Mesothelial cell of epicardium (in vitro differentiated cells): ENCODE data around the gene DUSP19. TPM values are rescaled to one million over a fixed set of nuclear protein-coding genes. Genes with fewer than 3 reads are reported as not detected.

Source experiments
- DNase-seq, 2 experiments: peaks; one replicate each; pipeline ENCODE4 v3.0.0; 2021; ENCODE audit warnings: low spot score in 2 of 2; ENCODE audit not compliant: unreplicated experiment in 2 of 2
- H3K27ac Mint-ChIP-seq: 2 replicates; pipeline ENCODE4 v1.8.0; 2021; ENCODE audit warnings: mixed read lengths
- H3K27me3 Mint-ChIP-seq: 2 replicates; pipeline ENCODE4 v1.8.0; 2021; ENCODE audit warnings: low read depth, mixed read lengths
- H3K36me3 Mint-ChIP-seq: 2 replicates; pipeline ENCODE4 v1.8.0; 2021; ENCODE audit warnings: mixed read lengths
- H3K4me1 Mint-ChIP-seq: 2 replicates; pipeline ENCODE4 v1.8.0; 2021; ENCODE audit warnings: mixed read lengths
- H3K4me3 Mint-ChIP-seq: 2 replicates; pipeline ENCODE4 v1.8.0; 2021; ENCODE audit warnings: mild to moderate bottlenecking, moderate library complexity, mixed read lengths
- H3K9me3 Mint-ChIP-seq: 2 replicates; pipeline ENCODE4 v1.8.0; 2021; ENCODE audit warnings: mixed read lengths
- total RNA-seq: library from RNA; stranded (reverse); gene quantifications from 3 replicates; pipeline ENCODE4 v1.2.1, GENCODE V29; 2021
- TF ChIP-seq, protein P1 (sequence below): fragments of 200-600 bp; sonication (generic); IDR thresholded peaks from one replicate; pipeline ENCODE4 v1.5.0; 2021; ENCODE audit warnings: antibody characterized with exemption; ENCODE audit not compliant: unreplicated experiment

Gene DUSP19
- total RNA-seq, 1 donor from 2014 or later, result 4.3 TPM

GRCh38 chr2:183089192-183089851 lies 10.8 kb downstream of the DUSP19 start:
- TF ChIP-seq, protein P1, sequence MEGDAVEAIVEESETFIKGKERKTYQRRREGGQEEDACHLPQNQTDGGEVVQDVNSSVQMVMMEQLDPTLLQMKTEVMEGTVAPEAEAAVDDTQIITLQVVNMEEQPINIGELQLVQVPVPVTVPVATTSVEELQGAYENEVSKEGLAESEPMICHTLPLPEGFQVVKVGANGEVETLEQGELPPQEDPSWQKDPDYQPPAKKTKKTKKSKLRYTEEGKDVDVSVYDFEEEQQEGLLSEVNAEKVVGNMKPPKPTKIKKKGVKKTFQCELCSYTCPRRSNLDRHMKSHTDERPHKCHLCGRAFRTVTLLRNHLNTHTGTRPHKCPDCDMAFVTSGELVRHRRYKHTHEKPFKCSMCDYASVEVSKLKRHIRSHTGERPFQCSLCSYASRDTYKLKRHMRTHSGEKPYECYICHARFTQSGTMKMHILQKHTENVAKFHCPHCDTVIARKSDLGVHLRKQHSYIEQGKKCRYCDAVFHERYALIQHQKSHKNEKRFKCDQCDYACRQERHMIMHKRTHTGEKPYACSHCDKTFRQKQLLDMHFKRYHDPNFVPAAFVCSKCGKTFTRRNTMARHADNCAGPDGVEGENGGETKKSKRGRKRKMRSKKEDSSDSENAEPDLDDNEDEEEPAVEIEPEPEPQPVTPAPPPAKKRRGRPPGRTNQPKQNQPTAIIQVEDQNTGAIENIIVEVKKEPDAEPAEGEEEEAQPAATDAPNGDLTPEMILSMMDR, result no peak
- no peaks in the 10 kb centered on the region for H3K4me1 Mint-ChIP-seq
- H3K9me3 Mint-ChIP-seq, result peaks cover 3% of the 10 kb centered on the region
- H3K36me3 Mint-ChIP-seq, result no peaks in the 10 kb centered on the region
- no peak overlapping the region for H3K4me3 Mint-ChIP-seq
- no peak overlapping the region for H3K27ac Mint-ChIP-seq
- no peaks in the 10 kb centered on the region for H3K27me3 Mint-ChIP-seq
- DNase-seq, result no peak

DNA sequence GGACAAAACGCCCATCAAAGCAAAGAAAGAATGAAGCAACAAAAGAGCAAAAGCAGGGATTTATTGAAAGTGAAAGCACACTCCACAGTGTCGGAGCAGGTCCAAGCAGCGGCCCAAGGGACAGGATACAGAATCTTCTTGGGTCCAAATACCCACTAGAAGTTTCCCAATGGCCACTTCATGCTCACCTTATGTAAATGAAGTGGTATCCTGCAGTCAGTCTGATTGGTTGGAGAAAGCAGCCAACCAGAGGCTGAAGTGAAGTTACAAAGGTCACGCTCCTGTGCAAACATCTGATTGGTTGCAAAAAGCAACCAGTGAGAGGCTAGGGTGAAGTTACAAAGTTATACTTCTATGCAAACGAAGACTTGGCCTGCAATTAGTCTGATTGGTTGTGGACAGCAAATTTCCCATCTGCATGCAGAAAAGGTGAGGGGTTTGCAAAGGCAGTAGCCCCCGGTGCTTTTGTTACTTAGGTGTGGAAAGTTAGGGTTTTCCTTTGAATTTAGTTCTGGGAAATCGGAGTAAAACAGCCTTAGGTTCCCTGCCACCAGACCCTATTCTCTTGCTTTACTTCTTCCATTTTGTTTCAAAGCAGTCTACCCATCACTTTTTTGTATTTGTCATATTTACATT lies 12.9 kb downstream of the DUSP19 start:
- Mint-ChIP-seq H3K27ac (no peak overlapping the region), H3K9me3 (peaks cover 3% of the 10 kb centered on the region), H3K4me1 (no peaks in the 10 kb centered on the region), H3K36me3 (no peaks in the 10 kb centered on the region), H3K27me3 (no peaks in the 10 kb centered on the region), H3K4me3 (no peak overlapping the region)
- no peak for DNase-seq
- TF ChIP-seq, protein P1, result no peak

DNA sequence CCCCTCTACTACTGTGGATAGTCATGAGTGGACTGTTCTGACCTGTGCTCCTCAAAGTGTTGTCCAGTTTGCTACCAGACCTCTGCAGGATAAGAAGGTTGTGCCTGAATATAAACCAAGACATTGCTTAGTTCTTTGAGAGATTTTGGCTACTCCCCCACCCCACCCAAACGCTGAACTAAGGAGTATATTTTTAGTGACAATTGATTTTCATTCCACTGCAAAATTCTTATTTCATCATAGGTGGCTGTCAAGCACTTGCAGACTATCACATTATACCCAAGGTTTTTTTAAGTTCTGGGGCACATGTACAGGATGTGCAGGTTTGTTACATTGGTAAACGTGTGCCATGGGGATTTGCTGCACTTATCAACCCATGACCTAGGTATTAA lies 13.4 kb downstream of the DUSP19 start:
- Mint-ChIP-seq H3K4me1 (no peaks in the 10 kb centered on the region), H3K9me3 (peaks cover 3% of the 10 kb centered on the region), H3K27ac (no peak overlapping the region), H3K4me3 (no peak overlapping the region), H3K27me3 (no peaks in the 10 kb centered on the region), H3K36me3 (no peaks in the 10 kb centered on the region)
- no peak for DNase-seq
- TF ChIP-seq, protein P1, result no peak

DNA sequence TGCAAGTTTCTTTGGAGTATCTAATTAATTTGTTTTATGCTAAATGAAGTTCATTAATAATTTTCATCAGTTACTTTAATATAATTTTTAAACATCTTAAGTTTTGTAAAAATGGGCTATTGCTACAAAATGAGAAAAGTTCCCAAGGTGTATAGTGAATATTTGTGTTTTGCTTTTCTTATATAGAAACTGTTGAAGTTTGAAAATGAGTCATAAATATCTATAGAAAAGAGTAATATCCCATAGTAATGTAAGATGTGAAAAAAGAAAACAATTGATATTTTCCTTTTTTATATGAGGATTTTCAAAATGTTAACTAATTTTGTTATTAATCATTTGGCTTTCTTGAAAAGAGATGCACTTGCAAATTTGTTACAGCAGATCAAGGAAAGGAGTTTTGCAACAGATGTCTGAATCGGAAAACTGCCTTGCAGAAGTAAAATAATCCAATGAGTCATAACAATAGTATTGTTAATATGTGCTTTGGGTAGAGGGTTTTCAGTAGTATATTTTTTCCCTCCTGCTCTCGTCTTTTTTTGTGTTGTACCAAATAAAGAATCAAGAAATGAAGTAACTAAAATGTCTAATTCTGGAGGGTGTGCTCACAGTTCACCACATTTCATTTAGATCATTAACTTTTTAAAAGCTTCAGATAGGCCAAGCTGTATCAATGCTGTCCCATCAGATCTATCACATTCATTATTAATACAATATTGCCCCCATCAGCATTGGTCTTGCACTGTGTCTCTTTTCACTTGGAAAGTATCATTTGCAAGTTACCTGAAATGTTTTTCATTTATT lies 15.5 kb downstream of the DUSP19 start:
- H3K4me3 Mint-ChIP-seq, result no peak overlapping the region
- H3K36me3 Mint-ChIP-seq, result no peaks in the 10 kb centered on the region
- peaks cover 3% of the 10 kb centered on the region for H3K9me3 Mint-ChIP-seq
- TF ChIP-seq, protein P1, result no peak
- DNase-seq, result no peak
- no peak overlapping the region for H3K27ac Mint-ChIP-seq
- H3K27me3 Mint-ChIP-seq, result no peaks in the 10 kb centered on the region
- no peaks in the 10 kb centered on the region for H3K4me1 Mint-ChIP-seq

DNA sequence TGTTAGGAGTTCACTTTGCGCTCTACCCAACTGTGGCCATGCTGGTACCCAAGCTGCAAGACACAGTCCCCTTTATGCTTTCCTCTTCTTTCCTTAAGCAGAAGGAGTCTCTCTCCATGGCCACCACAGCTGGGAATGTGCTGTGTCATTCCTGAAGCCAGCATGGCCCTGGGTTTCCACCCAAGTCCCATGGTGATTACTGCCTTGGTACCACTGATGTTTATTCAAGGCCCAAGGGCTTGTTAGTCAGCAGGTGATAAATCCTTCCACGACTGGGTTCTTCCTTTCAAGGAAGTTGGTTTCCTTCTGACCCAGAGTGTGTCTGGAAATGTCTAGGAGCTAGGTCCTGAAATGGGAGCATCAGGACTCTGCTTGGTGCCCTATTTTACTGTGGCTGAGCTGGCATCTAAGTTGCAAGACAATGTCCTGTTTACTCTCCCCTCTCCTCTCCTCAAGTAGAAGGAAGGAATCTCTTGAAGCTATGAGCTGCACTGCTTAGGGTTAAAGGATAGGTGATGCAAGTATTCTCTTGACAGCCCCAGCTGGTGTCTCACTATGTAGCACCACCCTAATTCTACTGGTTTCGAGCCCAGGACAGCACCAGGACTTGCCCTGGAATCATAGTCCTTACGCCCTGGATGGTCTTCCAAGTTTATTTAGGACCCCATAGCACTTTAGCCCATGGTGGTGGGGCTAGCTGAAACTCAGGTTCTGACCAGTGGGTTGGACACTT lies 27.0 kb downstream of the DUSP19 start:
- TF ChIP-seq, protein P1, result no peak
- no peaks in the 10 kb centered on the region for H3K36me3 Mint-ChIP-seq
- DNase-seq, result no peak
- H3K9me3 Mint-ChIP-seq, result no peaks in the 10 kb centered on the region
- no peaks in the 10 kb centered on the region for H3K27me3 Mint-ChIP-seq
- H3K27ac Mint-ChIP-seq, result no peak overlapping the region
- no peak overlapping the region for H3K4me3 Mint-ChIP-seq
- H3K4me1 Mint-ChIP-seq, result no peaks in the 10 kb centered on the region
